ENCODE measurements around the gene SLC22A15.

GRCh38 chr1:116036255-116036654, 59.9 kb downstream of the SLC22A15 start:
- TF ChIP-seq CTCF (IDR thresholded peaks at IDR 0.05) (no peak), POLR2AphosphoS5 (IDR thresholded peaks at IDR 0.05) (no peak)
